Ammon's horn (tissue), 1 donor: ENCODE measurements around the gene ATG9B.
"Not testable (repeated sequence)": the region's sequence is repeated elsewhere in the genome, so short reads cannot be mapped to it uniquely, and the experiment has no call there.

Source experiments
- DNase-seq: peaks from one replicate; pipeline ENCODE4 v3.0.0-alpha.2; 2016; ENCODE audit warnings: low spot score

The ATG9B gene

GRCh38 chr7:151038951-151039849, 14.9 kb upstream of the ATG9B start:
- DNase-seq: no peak

GRCh38 chr7:151035902-151036301, 11.6 kb upstream of the ATG9B start:
- no peak for DNase-seq

- peak; percentile 81 for DNase-seq
Measured at GRCh38 chr7:151035026-151035717, 10.9 kb upstream of the ATG9B start.

- no peak for DNase-seq
Measured at GRCh38 chr7:151034312-151035025, 10.2 kb upstream of the ATG9B start.

- DNase-seq: no peak
Measured at GRCh38 chr7:151033864-151034249, 9.6 kb upstream of the ATG9B start.

- no peak for DNase-seq
Measured at GRCh38 chr7:151032936-151033863, 8.9 kb upstream of the ATG9B start.

GRCh38 chr7:151031011-151031410, 6.7 kb upstream of the ATG9B start:
- DNase-seq: no peak

- no peak for DNase-seq
Measured at GRCh38 chr7:151028948-151029501, 4.7 kb upstream of the ATG9B start.

GRCh38 chr7:151028131-151028947, 4.0 kb upstream of the ATG9B start, which contains the start of gene ABCB8:
Gene ABCB8, plus strand, starts transcription at chr7:151028450. Its CDS starts 66 bp downstream, at chr7:151028516.
- DNase-seq: peak; percentile 98

- not testable (repeated sequence) for DNase-seq
Measured at GRCh38 chr7:151027728-151028130, 3.4 kb upstream of the ATG9B start.

GRCh38 chr7:151026771-151027727, 2.8 kb upstream of the ATG9B start:
- not testable (repeated sequence) for DNase-seq

GRCh38 chr7:151025924-151026671, 1.8 kb upstream of the ATG9B start:
- no peak for DNase-seq

GRCh38 chr7:151023232-151023631, 1.1 kb downstream of the ATG9B start:
- no peak for DNase-seq

- DNase-seq: no peak
Measured at GRCh38 chr7:151020231-151020630, 4.1 kb downstream of the ATG9B start.

- DNase-seq: no peak
Measured at GRCh38 chr7:151019130-151019447, 5.2 kb downstream of the ATG9B start.

- DNase-seq: no peak
Measured at GRCh38 chr7:151018421-151019129, 5.7 kb downstream of the ATG9B start.

GRCh38 chr7:151017953-151018420, 6.3 kb downstream of the ATG9B start:
- peak; percentile 54 for DNase-seq
